HG03378 (cell line): ENCODE data around the gene RPTOR.

Experiments
- ATAC-seq: cut with Tn5 transposase; IDR thresholded peaks from one replicate; pipeline ENCODE4 v1.9.1; 2021; ENCODE audit warnings: mild to moderate bottlenecking, moderate library complexity; ENCODE audit not compliant: unreplicated experiment

The RPTOR gene

GRCh38 chr17:80709090-80709695, 164.6 kb downstream of the RPTOR start:
- no peak for ATAC-seq

GRCh38 chr17:80710714-80711302, 166.2 kb downstream of the RPTOR start:
- ATAC-seq = no peak

GRCh38 chr17:80712089-80712488, 167.5 kb downstream of the RPTOR start:
- no peak for ATAC-seq

- ATAC-seq = no peak
Measured at GRCh38 chr17:80712606-80713005, 168.0 kb downstream of the RPTOR start.

- no peak for ATAC-seq
Measured at GRCh38 chr17:80716986-80717719, 172.5 kb downstream of the RPTOR start.

- no peak for ATAC-seq
Measured at GRCh38 chr17:80717720-80718083, 173.1 kb downstream of the RPTOR start.

GRCh38 chr17:80718428-80718827, 173.8 kb downstream of the RPTOR start:
- ATAC-seq = no peak

- ATAC-seq = no peak
Measured at GRCh38 chr17:80719449-80719848, 174.8 kb downstream of the RPTOR start.

- ATAC-seq = no peak
Measured at GRCh38 chr17:80720610-80721577, 176.3 kb downstream of the RPTOR start.

GRCh38 chr17:80722661-80723060, 178.0 kb downstream of the RPTOR start:
- no peak for ATAC-seq

GRCh38 chr17:80724775-80725266, 180.2 kb downstream of the RPTOR start:
- no peak for ATAC-seq

GRCh38 chr17:80725517-80725916, 180.9 kb downstream of the RPTOR start:
- ATAC-seq = no peak

- no peak for ATAC-seq
Measured at GRCh38 chr17:80726558-80727408, 182.1 kb downstream of the RPTOR start.

GRCh38 chr17:80727409-80727755, 182.7 kb downstream of the RPTOR start:
- no peak for ATAC-seq

- ATAC-seq = no peak
Measured at GRCh38 chr17:80729016-80729415, 184.4 kb downstream of the RPTOR start.

GRCh38 chr17:80729761-80730160, 185.1 kb downstream of the RPTOR start:
- no peak for ATAC-seq

- no peak for ATAC-seq
Measured at GRCh38 chr17:80730739-80731138, 186.1 kb downstream of the RPTOR start.

- no peak for ATAC-seq
Measured at GRCh38 chr17:80731323-80731722, 186.7 kb downstream of the RPTOR start.

- no peak for ATAC-seq
Measured at GRCh38 chr17:80732268-80732667, 187.6 kb downstream of the RPTOR start.
